AG04449 (cell line): ENCODE results near the gene OR51T1.
"Not testable (repeated sequence)": the region's sequence is repeated elsewhere in the genome, so short reads cannot be mapped to it uniquely, and the experiment has no call there.

Experiments
- CTCF ChIA-PET: fragments of 350-600 bp; formaldehyde crosslinking; extraction: SDS; loops from one replicate; lab custom pipeline; 2021; ENCODE audit warnings: antibody characterized with exemption; lab: Yijun Ruan, JAX
- POLR2A ChIA-PET: fragments of 400-600, 350-600 bp; formaldehyde crosslinking; extraction: SDS; loops from one replicate; lab custom pipeline; 2020; ENCODE audit warnings: antibody characterized with exemption, inconsistent platforms; lab: Yijun Ruan, JAX
- DNase-seq: peaks from one replicate; pipeline ENCODE4 v3.0.0-alpha.2; 2010; ENCODE audit warnings: low read depth, low spot score
- H3K4me3 ChIP-seq: 2 replicates; pipeline ENCODE4 v1.5.1; 2011; ENCODE audit warnings: low read depth, mild to moderate bottlenecking, control low read depth, low read length
- TF ChIP-seq, protein P1 (sequence below): IDR thresholded peaks from one replicate; pipeline ENCODE4 v1.5.1; 2011; ENCODE audit warnings: mild to moderate bottlenecking, moderate library complexity, low read length, control low read depth, inconsistent platforms; ENCODE audit not compliant: insufficient read depth; ENCODE audit errors: missing control alignments

The OR51T1 gene, protein sequence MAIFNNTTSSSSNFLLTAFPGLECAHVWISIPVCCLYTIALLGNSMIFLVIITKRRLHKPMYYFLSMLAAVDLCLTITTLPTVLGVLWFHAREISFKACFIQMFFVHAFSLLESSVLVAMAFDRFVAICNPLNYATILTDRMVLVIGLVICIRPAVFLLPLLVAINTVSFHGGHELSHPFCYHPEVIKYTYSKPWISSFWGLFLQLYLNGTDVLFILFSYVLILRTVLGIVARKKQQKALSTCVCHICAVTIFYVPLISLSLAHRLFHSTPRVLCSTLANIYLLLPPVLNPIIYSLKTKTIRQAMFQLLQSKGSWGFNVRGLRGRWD

DNA sequence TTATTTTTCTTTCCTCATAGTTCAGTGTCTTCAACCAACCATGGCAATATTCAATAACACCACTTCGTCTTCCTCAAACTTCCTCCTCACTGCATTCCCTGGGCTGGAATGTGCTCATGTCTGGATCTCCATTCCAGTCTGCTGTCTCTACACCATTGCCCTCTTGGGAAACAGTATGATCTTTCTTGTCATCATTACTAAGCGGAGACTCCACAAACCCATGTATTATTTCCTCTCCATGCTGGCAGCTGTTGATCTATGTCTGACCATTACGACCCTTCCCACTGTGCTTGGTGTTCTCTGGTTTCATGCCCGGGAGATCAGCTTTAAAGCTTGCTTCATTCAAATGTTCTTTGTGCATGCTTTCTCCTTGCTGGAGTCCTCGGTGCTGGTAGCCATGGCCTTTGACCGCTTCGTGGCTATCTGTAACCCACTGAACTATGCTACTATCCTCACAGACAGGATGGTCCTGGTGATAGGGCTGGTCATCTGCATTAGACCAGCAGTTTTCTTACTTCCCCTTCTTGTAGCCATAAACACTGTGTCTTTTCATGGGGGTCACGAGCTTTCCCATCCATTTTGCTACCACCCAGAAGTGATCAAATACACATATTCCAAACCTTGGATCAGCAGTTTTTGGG is at the start of gene OR51T1:
OR51T1 (plus strand) TSS at position 41 of the 641 bp plus-strand sequence; CDS start at position 41, 0 bp downstream.
- DNase-seq: no peak
- ChIA-PET CTCF (no interaction called here), POLR2A (no interaction called here)
- H3K4me3 ChIP-seq: no peak within 1 kb of the TSS
- TF ChIP-seq, protein P1, sequence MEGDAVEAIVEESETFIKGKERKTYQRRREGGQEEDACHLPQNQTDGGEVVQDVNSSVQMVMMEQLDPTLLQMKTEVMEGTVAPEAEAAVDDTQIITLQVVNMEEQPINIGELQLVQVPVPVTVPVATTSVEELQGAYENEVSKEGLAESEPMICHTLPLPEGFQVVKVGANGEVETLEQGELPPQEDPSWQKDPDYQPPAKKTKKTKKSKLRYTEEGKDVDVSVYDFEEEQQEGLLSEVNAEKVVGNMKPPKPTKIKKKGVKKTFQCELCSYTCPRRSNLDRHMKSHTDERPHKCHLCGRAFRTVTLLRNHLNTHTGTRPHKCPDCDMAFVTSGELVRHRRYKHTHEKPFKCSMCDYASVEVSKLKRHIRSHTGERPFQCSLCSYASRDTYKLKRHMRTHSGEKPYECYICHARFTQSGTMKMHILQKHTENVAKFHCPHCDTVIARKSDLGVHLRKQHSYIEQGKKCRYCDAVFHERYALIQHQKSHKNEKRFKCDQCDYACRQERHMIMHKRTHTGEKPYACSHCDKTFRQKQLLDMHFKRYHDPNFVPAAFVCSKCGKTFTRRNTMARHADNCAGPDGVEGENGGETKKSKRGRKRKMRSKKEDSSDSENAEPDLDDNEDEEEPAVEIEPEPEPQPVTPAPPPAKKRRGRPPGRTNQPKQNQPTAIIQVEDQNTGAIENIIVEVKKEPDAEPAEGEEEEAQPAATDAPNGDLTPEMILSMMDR: no peak

DNA sequence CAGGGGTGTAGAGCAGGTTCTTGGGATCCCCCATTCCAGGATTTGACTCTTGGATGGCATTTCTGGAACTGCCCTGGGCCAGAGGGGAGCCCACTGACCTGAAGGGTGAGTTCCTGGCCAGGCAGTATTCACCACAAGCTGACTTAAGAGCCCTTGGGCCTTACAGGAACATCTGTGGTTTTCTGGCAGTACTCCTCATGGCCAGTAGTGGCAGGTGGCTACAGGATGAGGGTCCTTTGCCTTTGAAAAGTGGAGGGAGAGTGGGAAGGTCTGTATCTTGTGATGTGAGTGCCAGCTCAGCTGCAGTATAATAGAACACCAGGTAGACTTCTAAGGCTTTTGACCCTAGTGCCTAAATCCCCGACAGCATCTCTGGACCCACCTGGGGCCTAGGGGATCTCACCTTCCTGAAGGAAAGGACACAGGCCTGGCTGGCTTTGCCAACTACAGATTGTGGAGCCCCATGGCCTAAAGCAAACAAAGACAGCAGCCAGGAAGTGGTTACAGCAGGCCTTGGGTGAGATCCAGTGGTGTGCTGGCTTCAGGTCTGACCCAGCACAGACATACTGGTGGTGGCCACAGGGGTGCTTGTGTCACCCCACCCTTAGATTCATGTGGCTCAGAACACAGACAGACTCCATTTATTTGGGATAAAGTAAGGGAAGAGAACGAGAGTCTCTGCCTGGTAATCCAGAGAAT is 41.7 kb upstream of the OR51T1 start:
- ChIA-PET POLR2A (no interaction called here), CTCF (no interaction called here)
- H3K4me3 ChIP-seq: no peak overlapping the region
- TF ChIP-seq, protein P1: no peak
- DNase-seq: no peak

DNA sequence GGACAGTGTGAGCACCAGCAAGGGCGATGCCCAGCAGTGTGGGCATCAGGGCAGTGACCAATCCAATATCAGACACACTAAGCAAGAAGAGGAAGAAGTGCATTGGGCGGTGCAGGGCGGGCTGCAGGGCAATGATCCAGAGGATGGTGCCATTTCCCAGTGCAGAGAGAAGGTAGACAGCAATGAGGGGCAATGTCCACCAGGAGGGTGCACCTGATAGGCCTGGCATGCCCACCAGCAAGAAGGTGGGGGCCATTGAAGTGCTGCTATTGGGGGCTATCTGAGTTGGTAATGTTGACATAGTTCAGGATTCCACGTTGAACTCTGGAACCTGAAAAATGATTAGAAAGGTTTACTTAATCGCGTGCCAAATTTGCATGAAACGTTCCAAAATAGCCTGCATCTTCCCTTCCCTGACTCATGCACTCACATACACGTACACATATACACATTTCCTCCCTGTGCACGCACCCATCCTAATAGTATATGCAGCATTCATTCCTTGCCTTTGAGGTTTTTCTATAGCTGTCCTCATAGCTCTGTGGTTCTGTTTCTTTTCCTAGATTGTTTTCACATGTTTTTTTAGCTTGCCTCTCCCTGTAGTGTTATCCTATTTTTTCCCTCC is 32.7 kb upstream of the OR51T1 start, which contains the start of gene OR51S1:
OR51S1 (minus strand) TSS at position 301 of the 625 bp plus-strand sequence; CDS start at position 301, 0 bp downstream.
- no peak for DNase-seq

DNA sequence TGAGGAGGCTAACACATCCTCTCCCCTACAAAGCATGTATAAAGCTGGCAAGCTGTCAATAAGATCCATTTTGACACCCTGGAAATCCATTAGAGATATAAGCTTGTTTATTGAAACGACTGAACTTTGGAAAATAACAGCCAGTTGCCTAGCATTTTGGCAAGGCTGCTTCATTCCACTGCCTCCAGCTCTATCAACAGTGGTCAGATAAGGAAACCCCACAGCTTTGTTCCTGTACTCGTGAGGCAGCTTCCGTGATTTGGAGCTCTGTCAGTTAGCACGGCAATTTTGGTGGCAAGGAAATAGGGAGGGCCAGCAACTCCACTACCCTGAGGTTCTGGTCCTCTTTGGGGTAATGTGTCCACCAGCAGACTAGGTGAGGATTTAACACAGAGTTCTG is 30.7 kb upstream of the OR51T1 start:
- no peak for DNase-seq
- TF ChIP-seq, protein P1: no peak
- no peak overlapping the region for H3K4me3 ChIP-seq
- ChIA-PET POLR2A (no interaction called here), CTCF (no interaction called here)

More for the DNA sequence above, 32.7 kb upstream of the OR51T1 start, which contains the start of gene OR51S1:
- CTCF ChIA-PET: no interaction called here
- TF ChIP-seq, protein P1: no peak
- H3K4me3 ChIP-seq: no peak within 1 kb of the TSS
- POLR2A ChIA-PET: no interaction called here

DNA sequence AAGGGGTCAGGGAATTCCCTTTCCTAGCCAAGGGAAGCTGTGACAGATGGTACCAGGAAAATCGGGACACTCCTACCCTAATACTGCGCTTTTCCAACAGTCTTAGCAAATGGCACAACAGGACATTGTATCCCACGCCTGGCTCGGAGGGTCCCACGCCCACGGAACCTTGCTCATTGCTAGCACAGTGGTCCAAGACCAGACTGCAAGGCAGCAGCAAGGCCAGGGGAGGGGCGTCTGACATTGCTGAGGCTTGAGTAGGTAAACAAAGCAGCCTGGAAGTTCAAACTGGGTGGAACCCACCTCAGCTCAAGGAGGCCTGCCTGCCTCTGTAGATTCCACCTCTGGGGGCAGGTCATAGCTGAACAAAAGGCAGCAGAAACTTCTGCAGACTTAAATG is 27.4 kb upstream of the OR51T1 start:
- CTCF ChIA-PET, H3K4me3 ChIP-seq, POLR2A ChIA-PET, DNase-seq: not testable (repeated sequence)

DNA sequence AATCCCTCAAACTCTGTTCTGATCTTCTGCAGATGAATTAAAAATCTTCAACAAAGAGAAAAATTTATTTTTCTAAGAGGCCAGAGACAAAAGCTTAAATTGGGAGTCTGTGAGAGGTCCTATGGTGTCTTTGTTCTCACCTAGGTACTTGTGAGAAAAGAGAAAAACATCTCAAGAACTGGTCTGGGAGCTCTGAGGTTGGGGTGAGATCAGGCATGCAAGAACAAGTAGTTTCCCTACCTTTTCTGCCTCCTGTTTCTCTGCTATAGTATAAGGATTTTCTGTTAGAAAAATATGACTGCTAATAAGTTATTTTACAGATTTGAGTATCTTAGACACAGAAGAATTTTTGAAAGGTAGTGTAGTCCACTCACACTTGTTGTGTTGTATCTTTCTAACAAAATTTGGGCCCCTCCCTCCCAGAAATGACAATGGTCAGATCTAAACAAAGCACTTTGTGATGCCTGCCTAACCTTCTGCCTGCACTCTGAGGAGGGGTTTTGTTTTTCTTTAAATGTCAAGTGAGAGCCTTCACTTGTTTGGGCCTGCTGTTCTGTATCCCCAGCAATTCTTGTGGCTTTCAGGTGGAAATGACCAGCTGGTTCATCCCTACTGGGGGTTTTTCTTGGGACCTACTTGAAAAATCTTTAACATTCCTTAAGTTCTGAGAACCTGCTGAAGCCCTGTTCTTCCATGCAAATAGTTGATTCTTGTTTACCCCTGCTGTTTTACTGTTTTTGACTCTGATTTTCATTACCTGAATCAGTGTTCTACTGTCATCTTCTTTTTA is 19.1 kb upstream of the OR51T1 start:
- DNase-seq: no peak
- ChIA-PET CTCF (no interaction called here), POLR2A (no interaction called here)
- H3K4me3 ChIP-seq: no peak overlapping the region
- TF ChIP-seq, protein P1: no peak
